ENCODE measurements around the gene AGRN. TPM values are rescaled to one million over a fixed set of nuclear protein-coding genes. Genes with fewer than 3 reads are reported as not detected.

Gene AGRN
- total RNA-seq, 1 donor from 2014 or later, result 114 TPM

- Histone ChIP-seq H3K9me3 (peaks cover 4% of the 10 kb centered on the region), H3K27me3 (ENCODE audit: low read depth) (peaks cover 44% of the 10 kb centered on the region), H3K36me3 (no peaks in the 10 kb centered on the region), H3K4me1 (peaks cover 20% of the 10 kb centered on the region), H3K4me3 (no peak overlapping the region), H3K27ac (no peak overlapping the region)
- TF ChIP-seq CTCF (IDR thresholded peaks at IDR 0.05), result no peak
- DNase-seq (no peak), ATAC-seq (no peak)
- intact Hi-C loops (cut with DNase I), result no loop called here
Measured at GRCh38 chr1:995665-996633, 24.0 kb upstream of the AGRN start.

- H3K4me3 ChIP-seq, result no peak overlapping the region
- no peak overlapping the region for H3K27ac ChIP-seq
- H3K36me3 ChIP-seq, result no peaks in the 10 kb centered on the region
- H3K27me3 ChIP-seq (ENCODE audit: low read depth), result peaks cover 50% of the 10 kb centered on the region
- H3K4me1 ChIP-seq, result peaks cover 31% of the 10 kb centered on the region
- ATAC-seq, result no peak
- TF ChIP-seq CTCF (IDR thresholded peaks at IDR 0.05), result no peak
- DNase-seq, result no peak
- intact Hi-C loops (cut with DNase I), result no loop called here
- H3K9me3 ChIP-seq, result peaks cover 2% of the 10 kb centered on the region
Measured at GRCh38 chr1:996851-997712, 22.8 kb upstream of the AGRN start.

GRCh38 chr1:997713-997992, 22.3 kb upstream of the AGRN start:
- Histone ChIP-seq H3K36me3 (no peaks in the 10 kb centered on the region), H3K9me3 (no peaks in the 10 kb centered on the region), H3K4me3 (no peak overlapping the region), H3K4me1 (peaks cover 32% of the 10 kb centered on the region), H3K27ac (no peak overlapping the region), H3K27me3 (ENCODE audit: low read depth) (peaks cover 51% of the 10 kb centered on the region)
- intact Hi-C loops (cut with DNase I), result no loop called here
- ATAC-seq, result no peak
- TF ChIP-seq CTCF (IDR thresholded peaks at IDR 0.05), result no peak
- DNase-seq, result no peak

- DNase-seq (no peak), ATAC-seq (no peak)
- no peak overlapping the region for H3K27ac ChIP-seq
- peak overlapping the region; percentile 68 for H3K4me3 ChIP-seq
- no peaks in the 10 kb centered on the region for H3K36me3 ChIP-seq
- H3K9me3 ChIP-seq, result no peaks in the 10 kb centered on the region
- peaks cover 32% of the 10 kb centered on the region for H3K4me1 ChIP-seq
- H3K27me3 ChIP-seq (ENCODE audit: low read depth), result peaks cover 54% of the 10 kb centered on the region
- intact Hi-C loops (cut with DNase I), result no loop called here
- no peak for TF ChIP-seq CTCF (IDR thresholded peaks at IDR 0.05)
Measured at GRCh38 chr1:997993-998744, 21.8 kb upstream of the AGRN start.

GRCh38 chr1:998745-998994, 21.2 kb upstream of the AGRN start:
- Histone ChIP-seq H3K4me1 (peaks cover 32% of the 10 kb centered on the region), H3K27me3 (ENCODE audit: low read depth) (peaks cover 54% of the 10 kb centered on the region), H3K4me3 (peak overlapping the region; percentile 68), H3K27ac (no peak overlapping the region), H3K36me3 (no peaks in the 10 kb centered on the region), H3K9me3 (no peaks in the 10 kb centered on the region)
- no peak for ATAC-seq
- no peak for DNase-seq
- intact Hi-C loops (cut with DNase I), result no loop called here
- no peak for TF ChIP-seq CTCF (IDR thresholded peaks at IDR 0.05)
